Endothelial cell of umbilical vein (primary cell): Measurements from ENCODE around the gene ZNF740.

Source experiments
- CTCF ChIP-seq, 2 donors: IDR thresholded peaks; 1 replicate in 1 of 2; 2 replicates in 1 of 2; pipeline ENCODE4 v1.5.1; 2011; ENCODE audit warnings: low read length in 2 of 2, mild to moderate bottlenecking in 2 of 2, moderate library complexity in 2 of 2, control low read depth in 1 of 2, inconsistent platforms in 1 of 2, low read depth in 1 of 2; ENCODE audit not compliant: insufficient read depth in 1 of 2; ENCODE audit errors: extremely low read depth in 1 of 2
- FOS ChIP-seq: IDR thresholded peaks from 2 replicates; pipeline ENCODE4 v1.6.1; 2011; ENCODE audit warnings: mild to moderate bottlenecking, low read length, moderate library complexity, borderline replicate concordance; ENCODE audit not compliant: insufficient read depth
- POLR2A ChIP-seq: IDR thresholded peaks from 2 replicates; pipeline ENCODE4 v1.6.1; 2012; ENCODE audit warnings: low read depth, mild to moderate bottlenecking, control low read depth, low read length
- POLR2AphosphoS5 ChIP-seq: IDR thresholded peaks from 2 replicates; pipeline ENCODE4 v1.6.1; 2012; ENCODE audit warnings: low read depth, mild to moderate bottlenecking, control low read depth, low read length, moderate library complexity; ENCODE audit not compliant: insufficient read depth

GRCh38 chr12:53198486-53199110, 18.1 kb downstream of the ZNF740 start:
- TF ChIP-seq CTCF (IDR thresholded peaks at IDR 0.05; ENCODE audit: extremely low read depth in 1 of 2, insufficient read depth in 1 of 2, low read depth in 1 of 2, low read length in 2 of 2) (no peak), FOS (no peak), POLR2A (no peak), POLR2AphosphoS5 (no peak)
